DND-41 (cell line): ENCODE data around the gene MYL2.

ENCODE experiments used
- CTCF ChIP-seq: IDR thresholded peaks from 2 replicates; pipeline ENCODE4 v1.5.1; 2012; ENCODE audit warnings: borderline replicate concordance, low read length, moderate library complexity, mild to moderate bottlenecking; ENCODE audit not compliant: poor library complexity, severe bottlenecking; ENCODE audit errors: extremely low read depth
- EZH2 ChIP-seq: IDR thresholded peaks from 3 replicates; pipeline ENCODE4 v1.6.1; 2012; ENCODE audit warnings: borderline replicate concordance, low read depth, mild to moderate bottlenecking, moderate library complexity, low read length, inconsistent platforms; ENCODE audit not compliant: severe bottlenecking

DNA sequence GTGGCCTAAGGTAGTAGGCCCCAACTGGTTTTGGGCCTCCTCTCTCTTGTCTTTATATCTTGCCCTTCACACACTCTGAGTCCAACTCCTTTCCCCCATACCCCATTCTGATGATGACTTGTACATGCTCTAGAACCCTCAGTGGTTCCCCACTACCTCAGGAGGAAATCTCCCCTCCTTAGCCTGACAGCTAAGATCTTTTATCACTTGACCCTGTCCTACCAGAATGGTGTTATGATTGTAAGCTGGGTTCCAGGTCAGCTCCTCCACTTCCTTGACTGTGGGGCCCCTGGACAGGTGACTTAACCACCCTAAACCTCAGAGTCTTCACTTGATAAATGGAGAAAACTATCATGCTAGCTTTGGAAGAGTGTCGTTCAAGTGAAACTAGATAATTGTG is 9.4 kb upstream of the MYL2 start:
- no peak for TF ChIP-seq CTCF
- no peak for TF ChIP-seq EZH2
